ENCODE measurements around the gene PTGR2. TPM values are rescaled to one million over a fixed set of nuclear protein-coding genes. Genes with fewer than 3 reads are reported as not detected.

PTGR2 gene
- total RNA-seq, 1 experiment from 2014 or later: 6.7 TPM

DNA sequence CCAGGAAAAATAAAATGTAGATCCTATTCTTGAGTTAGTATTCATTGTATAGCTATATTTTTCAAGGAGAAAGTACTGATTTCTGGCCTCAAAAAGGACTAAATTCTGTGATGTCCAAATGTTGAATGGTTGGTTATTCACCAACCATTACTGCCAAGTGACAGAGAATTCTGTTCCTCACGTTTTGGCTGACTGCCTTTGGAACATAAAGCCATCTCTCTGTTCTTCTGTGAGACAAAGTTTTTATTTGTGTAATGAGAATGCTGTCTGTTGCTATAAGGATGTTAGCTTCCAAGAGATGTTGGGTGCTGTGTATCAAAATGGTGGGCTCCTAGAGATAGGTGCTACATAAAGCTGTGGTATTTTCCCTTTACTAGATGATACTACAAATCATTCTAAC lies 44.3 kb downstream of the PTGR2 start:
- Histone ChIP-seq H2BK20ac (ENCODE audit: low read depth, low read length, poor library complexity, severe bottlenecking) (no peak overlapping the region), H3K9me3 (ENCODE audit: control insufficient read depth, low read depth, low read length) (no peaks in the 10 kb centered on the region), H4K91ac (ENCODE audit: insufficient read length, low read depth, low read length) (no peak overlapping the region), H3K18ac (ENCODE audit: insufficient read length, low read depth, low read length) (no peak overlapping the region), H3K79me1 (ENCODE audit: insufficient read depth, low read depth, low read length, poor library complexity, severe bottlenecking) (no peaks in the 10 kb centered on the region), H3K23me2 (ENCODE audit: insufficient read length, low read depth, low read length, poor library complexity, severe bottlenecking) (no peaks in the 10 kb centered on the region), H3K4me2 (ENCODE audit: insufficient read depth, insufficient read length, low read length) (no peak overlapping the region), H2BK5ac (ENCODE audit: insufficient read length, low read length) (no peak overlapping the region), H3K56ac (ENCODE audit: insufficient read length, low read depth, low read length) (no peak overlapping the region), H3T11ph (ENCODE audit: low read length) (no peak overlapping the region), H2BK12ac (ENCODE audit: insufficient read length, low read depth, low read length) (no peak overlapping the region), H3K27ac (ENCODE audit: insufficient read length, low read depth, low read length) (no peak overlapping the region), H3K4ac (ENCODE audit: low read depth, low read length) (no peak overlapping the region), H3K23ac (ENCODE audit: insufficient read length, low read depth, low read length) (no peak overlapping the region), H3K27me3 (ENCODE audit: insufficient read depth, low read length) (no peaks in the 10 kb centered on the region), H4K20me1 (ENCODE audit: control insufficient read depth, insufficient read depth, insufficient read length) (no peaks in the 10 kb centered on the region), H2BK15ac (ENCODE audit: low read depth, low read length) (no peak overlapping the region), H3K79me2 (ENCODE audit: insufficient read depth, low read length) (no peaks in the 10 kb centered on the region; the same call in 1 of the 2 replicates), H2BK120ac (ENCODE audit: low read depth, low read length, poor library complexity, severe bottlenecking) (no peak overlapping the region), H2AK5ac (ENCODE audit: insufficient read length, low read length) (no peak overlapping the region), H4K8ac (replicated peaks; ENCODE audit: insufficient read length, low read depth, low read length) (no peak overlapping the region), H2AFZ (ENCODE audit: low read length) (no peak overlapping the region), H3K9ac (ENCODE audit: extremely low read depth, insufficient read length, low read length) (no peak overlapping the region), H3K4me1 (ENCODE audit: insufficient read depth, low read length) (no peaks in the 10 kb centered on the region), H4K5ac (ENCODE audit: insufficient read length, low read depth, low read length) (no peak overlapping the region), H3K14ac (ENCODE audit: insufficient read depth, low read length) (no peak overlapping the region)
- H3K27me3 Mint-ChIP-seq (ENCODE audit: low read depth): no peaks in the 10 kb centered on the region
- TF ChIP-seq, protein P1, sequence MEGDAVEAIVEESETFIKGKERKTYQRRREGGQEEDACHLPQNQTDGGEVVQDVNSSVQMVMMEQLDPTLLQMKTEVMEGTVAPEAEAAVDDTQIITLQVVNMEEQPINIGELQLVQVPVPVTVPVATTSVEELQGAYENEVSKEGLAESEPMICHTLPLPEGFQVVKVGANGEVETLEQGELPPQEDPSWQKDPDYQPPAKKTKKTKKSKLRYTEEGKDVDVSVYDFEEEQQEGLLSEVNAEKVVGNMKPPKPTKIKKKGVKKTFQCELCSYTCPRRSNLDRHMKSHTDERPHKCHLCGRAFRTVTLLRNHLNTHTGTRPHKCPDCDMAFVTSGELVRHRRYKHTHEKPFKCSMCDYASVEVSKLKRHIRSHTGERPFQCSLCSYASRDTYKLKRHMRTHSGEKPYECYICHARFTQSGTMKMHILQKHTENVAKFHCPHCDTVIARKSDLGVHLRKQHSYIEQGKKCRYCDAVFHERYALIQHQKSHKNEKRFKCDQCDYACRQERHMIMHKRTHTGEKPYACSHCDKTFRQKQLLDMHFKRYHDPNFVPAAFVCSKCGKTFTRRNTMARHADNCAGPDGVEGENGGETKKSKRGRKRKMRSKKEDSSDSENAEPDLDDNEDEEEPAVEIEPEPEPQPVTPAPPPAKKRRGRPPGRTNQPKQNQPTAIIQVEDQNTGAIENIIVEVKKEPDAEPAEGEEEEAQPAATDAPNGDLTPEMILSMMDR (conservative IDR thresholded peaks at IDR 0.05): no peak
- no CpG with 5 or more reads among the region's 1 CpG for WGBS (ENCODE audit: extremely low coverage, insufficient read length, low lambda C conversion rate)
- no peaks in the 10 kb centered on the region for H3K4me1 Mint-ChIP-seq
- no peak overlapping the region for H3K4me3 Mint-ChIP-seq
- no peak overlapping the region for H3K27ac Mint-ChIP-seq
- no peak for DNase-seq
- H3K36me3 Mint-ChIP-seq (ENCODE audit: insufficient read depth in 1 of 3, low read depth in 3 of 3): peaks cover 12 to 61% (median 45%) of the 10 kb centered on the region in 3 experiments; a peak in 6 of 7 replicates
- H3K9me3 Mint-ChIP-seq: no peaks in the 10 kb centered on the region
